HG03521 (cell line): ENCODE measurements around the gene ACO1.
A peak's percentile ranks its signal among the peaks of the same experiment; 100 is the strongest.
"Not testable (repeated sequence)": the region's sequence is repeated elsewhere in the genome, so short reads cannot be mapped to it uniquely, and the experiment has no call there.

ENCODE experiments used
- ATAC-seq: cut with Tn5 transposase; IDR thresholded peaks from one replicate; pipeline ENCODE4 v1.9.1; 2021; ENCODE audit warnings: mild to moderate bottlenecking, moderate library complexity; ENCODE audit not compliant: unreplicated experiment

Gene ACO1

GRCh38 chr9:32384364-32385151 is at the start of gene ACO1:
Gene ACO1 (plus strand): TSS chr9:32384643. CDS start chr9:32405507, 20,864 bp downstream.
- ATAC-seq: peak; percentile 95

GRCh38 chr9:32334916-32335895 is 49.2 kb upstream of the ACO1 start:
- ATAC-seq: no peak

- peak; percentile 55 for ATAC-seq
Observed at GRCh38 chr9:32339424-32339823, 45.0 kb upstream of the ACO1 start.

- ATAC-seq: no peak
Observed at GRCh38 chr9:32340361-32340760, 44.1 kb upstream of the ACO1 start.

GRCh38 chr9:32344551-32345182 is 39.8 kb upstream of the ACO1 start:
- ATAC-seq: no peak

GRCh38 chr9:32345243-32345642 is 39.2 kb upstream of the ACO1 start:
- ATAC-seq: no peak

GRCh38 chr9:32347571-32347970 is 36.9 kb upstream of the ACO1 start:
- no peak for ATAC-seq

- ATAC-seq: no peak
Observed at GRCh38 chr9:32348106-32348695, 36.2 kb upstream of the ACO1 start.

GRCh38 chr9:32349013-32349412 is 35.4 kb upstream of the ACO1 start:
- no peak for ATAC-seq

GRCh38 chr9:32350682-32351081 is 33.8 kb upstream of the ACO1 start:
- ATAC-seq: no peak

GRCh38 chr9:32351845-32352244 is 32.6 kb upstream of the ACO1 start:
- no peak for ATAC-seq

- ATAC-seq: not testable (repeated sequence)
Observed at GRCh38 chr9:32353476-32353875, 31.0 kb upstream of the ACO1 start.

GRCh38 chr9:32359452-32359851 is 25.0 kb upstream of the ACO1 start:
- ATAC-seq: no peak

GRCh38 chr9:32360983-32361673 is 23.3 kb upstream of the ACO1 start:
- ATAC-seq: no peak

- no peak for ATAC-seq
Observed at GRCh38 chr9:32371279-32371678, 13.2 kb upstream of the ACO1 start.

- ATAC-seq: no peak
Observed at GRCh38 chr9:32371679-32372078, 12.8 kb upstream of the ACO1 start.

- no peak for ATAC-seq
Observed at GRCh38 chr9:32376285-32376684, 8.2 kb upstream of the ACO1 start.

- ATAC-seq: peak; percentile 64
Observed at GRCh38 chr9:32378496-32378895, 5.9 kb upstream of the ACO1 start.

GRCh38 chr9:32378993-32379729 is 5.3 kb upstream of the ACO1 start:
- ATAC-seq: peak; percentile 59

GRCh38 chr9:32380944-32381343 is 3.5 kb upstream of the ACO1 start:
- no peak for ATAC-seq
